Fibroblast of pulmonary artery (primary cell): Measurements from ENCODE around the gene PTN.

Source experiments
- DNase-seq: peaks from one replicate; pipeline ENCODE4 v3.0.0-alpha.2; 2010; ENCODE audit warnings: low read depth
- H3K4me3 ChIP-seq: replicated peaks from 2 replicates; pipeline ENCODE4 v1.5.1; 2011; ENCODE audit warnings: low read depth, mild to moderate bottlenecking, control low read depth, low read length, moderate library complexity
- TF ChIP-seq, protein P1 (sequence below): IDR thresholded peaks from 2 replicates; pipeline ENCODE4 v1.5.1; 2011; ENCODE audit warnings: mild to moderate bottlenecking, control low read depth, low read length, inconsistent platforms; ENCODE audit errors: missing control alignments

Gene PTN

DNA sequence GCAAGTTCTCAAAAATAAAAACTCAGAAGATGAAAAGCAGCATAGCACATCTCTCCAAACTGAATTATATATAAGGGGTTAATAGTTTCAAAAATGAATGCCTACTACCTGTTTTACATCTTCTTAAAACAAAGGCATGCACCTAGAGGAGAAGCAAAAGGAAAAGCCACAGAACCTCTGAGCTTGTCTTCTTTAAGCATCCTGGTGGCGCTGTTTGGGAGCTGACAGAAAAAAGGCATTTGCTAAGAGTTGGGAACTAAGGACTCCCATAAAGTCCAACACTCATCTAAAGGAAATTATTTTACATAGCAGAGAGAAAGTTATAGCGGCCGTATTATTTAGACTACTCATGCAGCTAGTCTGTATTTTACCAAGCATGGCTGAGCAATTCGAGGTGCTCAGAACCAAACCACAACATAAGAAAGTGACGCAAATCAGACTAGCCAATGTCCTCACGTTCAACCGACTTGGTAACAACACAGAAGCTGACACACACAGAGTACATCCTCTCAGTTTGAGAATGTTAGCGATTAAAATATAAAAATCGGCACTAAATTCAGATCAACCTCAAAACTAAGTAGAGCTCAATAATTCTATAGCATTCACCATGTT lies 38.8 kb downstream of the PTN start:
- peak; percentile 61 for DNase-seq
- H3K4me3 ChIP-seq = no peak overlapping the region
- TF ChIP-seq, protein P1, sequence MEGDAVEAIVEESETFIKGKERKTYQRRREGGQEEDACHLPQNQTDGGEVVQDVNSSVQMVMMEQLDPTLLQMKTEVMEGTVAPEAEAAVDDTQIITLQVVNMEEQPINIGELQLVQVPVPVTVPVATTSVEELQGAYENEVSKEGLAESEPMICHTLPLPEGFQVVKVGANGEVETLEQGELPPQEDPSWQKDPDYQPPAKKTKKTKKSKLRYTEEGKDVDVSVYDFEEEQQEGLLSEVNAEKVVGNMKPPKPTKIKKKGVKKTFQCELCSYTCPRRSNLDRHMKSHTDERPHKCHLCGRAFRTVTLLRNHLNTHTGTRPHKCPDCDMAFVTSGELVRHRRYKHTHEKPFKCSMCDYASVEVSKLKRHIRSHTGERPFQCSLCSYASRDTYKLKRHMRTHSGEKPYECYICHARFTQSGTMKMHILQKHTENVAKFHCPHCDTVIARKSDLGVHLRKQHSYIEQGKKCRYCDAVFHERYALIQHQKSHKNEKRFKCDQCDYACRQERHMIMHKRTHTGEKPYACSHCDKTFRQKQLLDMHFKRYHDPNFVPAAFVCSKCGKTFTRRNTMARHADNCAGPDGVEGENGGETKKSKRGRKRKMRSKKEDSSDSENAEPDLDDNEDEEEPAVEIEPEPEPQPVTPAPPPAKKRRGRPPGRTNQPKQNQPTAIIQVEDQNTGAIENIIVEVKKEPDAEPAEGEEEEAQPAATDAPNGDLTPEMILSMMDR = peak; percentile 16

DNA sequence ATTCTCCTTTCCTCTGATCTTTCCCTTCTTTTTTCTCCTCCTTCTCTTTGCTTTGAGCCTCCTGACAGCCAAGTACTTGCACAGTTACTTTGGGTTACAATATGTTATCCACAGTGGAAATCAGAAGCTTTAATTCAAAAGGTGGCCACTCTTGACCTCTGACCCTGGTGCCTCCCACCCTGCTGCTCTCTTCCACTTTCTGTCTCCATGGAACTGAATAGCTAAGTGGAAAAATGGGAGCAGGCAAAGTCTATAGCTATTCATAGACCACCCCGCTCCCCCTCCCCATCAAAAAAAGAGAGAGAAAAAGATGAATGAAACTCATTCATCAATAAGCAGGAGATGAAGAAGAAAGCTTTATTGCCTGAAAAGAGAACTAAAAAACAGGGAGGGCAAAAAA lies 39.4 kb downstream of the PTN start:
- TF ChIP-seq, protein P1 = no peak
- H3K4me3 ChIP-seq = no peak overlapping the region
- DNase-seq = no peak

DNA sequence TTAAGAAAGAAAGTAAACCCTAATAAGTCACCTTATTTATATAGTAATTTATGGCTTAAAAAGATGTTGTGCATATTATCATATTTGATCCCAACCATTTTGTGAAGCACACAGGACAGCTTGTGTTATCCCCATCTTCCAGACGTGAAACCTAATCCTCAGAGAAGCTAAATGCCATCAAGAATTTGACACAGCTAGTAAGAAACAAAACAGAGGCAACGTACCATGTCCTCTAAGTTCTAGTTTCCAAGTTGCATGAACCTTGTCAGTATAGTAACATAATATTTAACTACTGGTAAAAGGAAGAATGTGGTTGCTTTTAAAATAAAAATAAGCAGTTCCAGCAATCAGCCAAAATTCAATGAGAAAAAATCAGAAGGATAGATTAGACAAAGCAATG lies 41.5 kb downstream of the PTN start:
- DNase-seq = no peak
- H3K4me3 ChIP-seq = no peak overlapping the region
- TF ChIP-seq, protein P1 = no peak

DNA sequence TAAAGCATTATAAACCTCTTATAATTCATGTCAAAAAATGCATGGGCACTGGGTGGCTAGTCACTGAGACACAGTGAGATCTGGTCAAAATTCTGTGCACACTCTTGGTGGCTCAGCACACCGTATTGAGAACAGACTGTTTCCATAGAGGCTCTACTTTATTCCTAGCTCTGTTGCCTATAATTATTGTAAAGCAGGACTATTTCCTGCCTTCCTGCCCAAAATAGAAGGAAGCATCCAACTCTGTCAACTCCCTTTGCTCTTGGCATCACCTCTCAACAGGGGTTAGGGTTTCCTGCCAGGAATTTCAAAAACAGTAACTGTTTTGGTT lies 45.1 kb downstream of the PTN start:
- no peak for DNase-seq
- no peak overlapping the region for H3K4me3 ChIP-seq
- TF ChIP-seq, protein P1 = no peak

DNA sequence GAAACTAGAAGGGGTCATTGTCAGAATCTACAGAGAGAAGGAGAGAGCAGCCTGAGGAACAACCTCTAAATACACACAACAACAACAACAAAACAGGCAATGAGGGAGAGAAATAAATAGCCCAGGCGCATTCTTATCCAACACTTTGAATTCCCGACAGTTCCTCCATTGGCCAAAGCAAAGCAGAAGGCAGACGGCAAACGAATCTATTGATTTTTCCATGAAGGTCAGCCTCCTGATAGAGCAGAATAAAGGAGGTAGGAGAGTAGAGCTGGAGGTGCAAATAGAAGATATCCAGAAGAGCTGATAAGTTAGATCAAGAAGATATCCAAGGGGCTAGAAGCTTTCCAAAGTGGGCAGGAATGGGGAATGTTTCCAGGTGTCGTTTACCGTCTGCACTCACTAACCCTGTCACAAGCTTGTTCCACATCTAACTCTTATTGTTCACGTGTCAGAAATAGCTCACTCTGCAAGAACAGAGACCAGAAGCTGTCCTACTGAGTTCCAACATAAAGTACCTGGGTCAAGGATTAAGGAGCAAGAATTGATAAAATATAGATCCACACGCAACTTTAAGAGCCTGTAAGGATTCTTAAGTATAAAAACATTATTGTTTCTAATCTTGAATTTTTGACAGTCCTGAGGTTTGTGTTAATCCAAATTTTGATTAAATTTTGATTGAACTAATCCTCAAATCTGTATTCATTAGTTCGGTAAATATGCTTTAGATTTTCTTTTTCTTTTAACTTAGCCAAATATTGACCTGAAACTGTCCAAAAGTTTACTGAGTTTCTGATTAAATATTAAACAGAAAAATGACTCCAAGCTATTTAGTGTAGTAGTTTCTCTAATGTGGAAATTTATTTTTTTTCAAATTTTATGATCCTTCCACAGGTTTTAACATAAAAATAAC lies 45.7 kb downstream of the PTN start:
- no peak overlapping the region for H3K4me3 ChIP-seq
- DNase-seq = no peak
- TF ChIP-seq, protein P1 = no peak

DNA sequence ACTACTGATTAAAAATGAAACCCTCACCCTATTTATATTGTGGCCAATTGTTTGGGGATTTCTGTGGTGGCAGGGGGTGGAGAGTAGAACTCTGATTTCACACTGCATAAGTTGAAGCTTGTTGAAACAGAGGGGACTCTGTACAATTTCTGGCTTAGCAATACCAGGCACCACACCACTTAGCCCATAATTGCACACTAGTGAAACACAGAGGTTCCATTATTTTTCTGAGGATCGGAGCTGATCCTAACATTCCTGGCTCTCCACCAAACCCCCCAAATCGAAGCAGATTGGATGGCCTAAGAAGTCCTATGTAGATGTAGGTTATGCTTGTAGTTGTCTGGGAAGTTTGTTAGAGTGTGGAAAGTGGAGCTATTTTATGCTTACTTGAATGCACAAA lies 47.0 kb downstream of the PTN start:
- no peak for DNase-seq
- TF ChIP-seq, protein P1 = no peak
- H3K4me3 ChIP-seq = no peak overlapping the region
